NCI-H1417 treated with DMSO at 0.1 percent for 48 hours (cell line): Measurements from ENCODE around the gene AMDHD2.
A peak's percentile ranks its signal among the peaks of the same experiment; 100 is the strongest.
"Not testable (repeated sequence)": the region's sequence is repeated elsewhere in the genome, so short reads cannot be mapped to it uniquely, and the experiment has no call there.

ENCODE experiments used
- DNase-seq: peaks from one replicate; lab custom pipeline; 2025; lab: John Stamatoyannopoulos, UW

The AMDHD2 gene

GRCh38 chr16:2520097-2520783, at the start of gene AMDHD2:
Gene AMDHD2 (plus strand): TSS chr16:2520371. CDS start chr16:2520459, 88 bp downstream.
- DNase-seq: peak; percentile 4

GRCh38 chr16:2470603-2471015, 49.6 kb upstream of the AMDHD2 start:
- no peak for DNase-seq

- no peak for DNase-seq
Observed at GRCh38 chr16:2471016-2471652, 49.0 kb upstream of the AMDHD2 start, which contains the start of gene NTN3. Gene NTN3 (plus strand): TSS chr16:2471297. CDS start chr16:2471702, 405 bp downstream.

- DNase-seq: no peak
Observed at GRCh38 chr16:2471653-2472487, 48.3 kb upstream of the AMDHD2 start.

- no peak for DNase-seq
Observed at GRCh38 chr16:2472488-2472864, 47.7 kb upstream of the AMDHD2 start.

- no peak for DNase-seq
Observed at GRCh38 chr16:2472885-2473445, 47.2 kb upstream of the AMDHD2 start.

- DNase-seq: no peak
Observed at GRCh38 chr16:2473446-2473926, 46.7 kb upstream of the AMDHD2 start.

- no peak for DNase-seq
Observed at GRCh38 chr16:2473999-2474876, 45.9 kb upstream of the AMDHD2 start.

- peak; percentile 37 for DNase-seq
Observed at GRCh38 chr16:2474877-2475412, 45.2 kb upstream of the AMDHD2 start, which contains the start of gene TBC1D24. Gene TBC1D24 (plus strand): TSS chr16:2475127. CDS start chr16:2496149, 21,022 bp downstream.

- no peak for DNase-seq
Observed at GRCh38 chr16:2475413-2476344, 44.5 kb upstream of the AMDHD2 start.

- DNase-seq: no peak
Observed at GRCh38 chr16:2476345-2476720, 43.8 kb upstream of the AMDHD2 start.

- no peak for DNase-seq
Observed at GRCh38 chr16:2476741-2477140, 43.4 kb upstream of the AMDHD2 start.

GRCh38 chr16:2477327-2477726, 42.8 kb upstream of the AMDHD2 start:
- DNase-seq: no peak

- no peak for DNase-seq
Observed at GRCh38 chr16:2478279-2478678, 41.9 kb upstream of the AMDHD2 start.

- DNase-seq: not testable (repeated sequence)
Observed at GRCh38 chr16:2479996-2480395, 40.2 kb upstream of the AMDHD2 start.

- no peak for DNase-seq
Observed at GRCh38 chr16:2480948-2481347, 39.2 kb upstream of the AMDHD2 start.

GRCh38 chr16:2481676-2482075, 38.5 kb upstream of the AMDHD2 start:
- DNase-seq: no peak

GRCh38 chr16:2482249-2482648, 37.9 kb upstream of the AMDHD2 start:
- DNase-seq: no peak

GRCh38 chr16:2482708-2483534, 37.2 kb upstream of the AMDHD2 start:
- no peak for DNase-seq
